SU-DHL-6 (cell line): ENCODE data around the gene CCDC61.

Experiments used
- H2AFZ ChIP-seq: fragments of 200-600 bp; sonication (generic); 2 replicates; pipeline ENCODE4 v1.6.1; 2014; ENCODE audit warnings: low read depth, mild to moderate bottlenecking, moderate library complexity, mixed read lengths, antibody characterized with exemption, low read length; ENCODE audit not compliant: severe bottlenecking
- H3F3A ChIP-seq: fragments of 200-600 bp; shearing (Covaris generic); 2 replicates; pipeline ENCODE4 v1.6.0; 2016; ENCODE audit warnings: antibody characterized with exemption, mild to moderate bottlenecking; ENCODE audit not compliant: insufficient read depth
- H3K27ac ChIP-seq: fragments of 200-600 bp; sonication (generic); 2 replicates; pipeline ENCODE4 v1.5.1; 2016; ENCODE audit warnings: low read depth, mild to moderate bottlenecking, low read length, moderate library complexity, mixed read lengths
- H3K27me3 ChIP-seq: fragments of 200-600 bp; sonication (generic), shearing (Covaris generic); 2 replicates; pipeline ENCODE4 v1.6.0; 2014; ENCODE audit warnings: mild to moderate bottlenecking, low read length
- H3K36me3 ChIP-seq: fragments of 200-600 bp; sonication (generic); 2 replicates; pipeline ENCODE4 v1.6.1; 2014; ENCODE audit warnings: mild to moderate bottlenecking, low read length, mixed read lengths
- H3K4me2 ChIP-seq: fragments of 300-600, 200-600 bp; shearing (Covaris generic), sonication (generic); 2 replicates; pipeline ENCODE4 v1.6.0; 2014; ENCODE audit warnings: low read length, low read depth, mild to moderate bottlenecking; ENCODE audit not compliant: poor library complexity, severe bottlenecking
- H3K4me3 ChIP-seq: fragments of 200-600 bp; sonication (generic); 2 replicates; pipeline ENCODE4 v1.5.1; 2014; ENCODE audit warnings: antibody characterized with exemption, low read length, mild to moderate bottlenecking, mixed read lengths; ENCODE audit not compliant: insufficient read depth, poor library complexity, severe bottlenecking
- H3K79me2 ChIP-seq: fragments of 200-600 bp; sonication (generic); 2 replicates; pipeline ENCODE4 v1.6.1; 2014; ENCODE audit warnings: mild to moderate bottlenecking, low read length, moderate library complexity; ENCODE audit not compliant: insufficient read depth
- H3K9ac ChIP-seq: fragments of 200-600 bp; sonication (generic); 2 replicates; pipeline ENCODE4 v1.7.0; 2014; ENCODE audit warnings: mild to moderate bottlenecking, low read length
- H3K9me2 ChIP-seq: fragments of 200-600 bp; sonication (generic); replicated peaks from 2 replicates; pipeline ENCODE4 v1.6.1; 2014; ENCODE audit warnings: low read length; ENCODE audit not compliant: insufficient read depth
- H3K9me3 ChIP-seq: fragments of 200-600 bp; sonication (generic); 2 replicates; pipeline ENCODE4 v1.6.1; 2014; ENCODE audit warnings: low read length, mixed read lengths; ENCODE audit not compliant: insufficient read depth
- H4K20me1 ChIP-seq: fragments of 200-600 bp; sonication (generic); 2 replicates; pipeline ENCODE4 v1.6.1; 2014; ENCODE audit warnings: low read depth, mild to moderate bottlenecking, antibody characterized with exemption, low read length, moderate library complexity, mixed read lengths
- CTCF ChIP-seq: fragments of 200-600 bp; sonication (generic); IDR thresholded peaks from one replicate; pipeline ENCODE4 v1.5.1; 2017; ENCODE audit warnings: antibody characterized with exemption, mild to moderate bottlenecking, low read length, moderate library complexity; ENCODE audit not compliant: insufficient read depth, poor library complexity, severe bottlenecking
- EZH2phosphoT487 ChIP-seq: fragments of 200-600 bp; sonication (generic), shearing (Covaris generic); conservative IDR thresholded peaks from 2 replicates; pipeline ENCODE4 v1.6.1; 2018; ENCODE audit warnings: mild to moderate bottlenecking, antibody characterized with exemption, low read length, moderate library complexity, mixed read lengths

Gene CCDC61

GRCh38 chr19:45959517-45960025 lies 35.7 kb upstream of the CCDC61 start:
- no peak overlapping the region for H3K9ac ChIP-seq
- no peak for TF ChIP-seq EZH2phosphoT487
- no peak for TF ChIP-seq CTCF
- no peak overlapping the region for H3K4me3 ChIP-seq
- H3K36me3 ChIP-seq = no peaks in the 10 kb centered on the region
- no peak overlapping the region for H3K4me2 ChIP-seq
- H3K27me3 ChIP-seq = no peaks in the 10 kb centered on the region
- no peaks in the 10 kb centered on the region for H3K9me3 ChIP-seq
- no peaks in the 10 kb centered on the region for H3K79me2 ChIP-seq
- no peaks in the 10 kb centered on the region for H3F3A ChIP-seq
- H2AFZ ChIP-seq = no peak overlapping the region
- no peak overlapping the region for H3K27ac ChIP-seq
- no peaks in the 10 kb centered on the region for H3K9me2 ChIP-seq
- H4K20me1 ChIP-seq = no peaks in the 10 kb centered on the region

GRCh38 chr19:45960595-45961235 lies 34.6 kb upstream of the CCDC61 start:
- no peaks in the 10 kb centered on the region for H3F3A ChIP-seq
- no peaks in the 10 kb centered on the region for H3K9me2 ChIP-seq
- H3K27me3 ChIP-seq = no peaks in the 10 kb centered on the region
- H2AFZ ChIP-seq = no peak overlapping the region
- H3K79me2 ChIP-seq = no peaks in the 10 kb centered on the region
- H3K9ac ChIP-seq = no peak overlapping the region
- H3K36me3 ChIP-seq = no peaks in the 10 kb centered on the region
- no peaks in the 10 kb centered on the region for H3K9me3 ChIP-seq
- H3K27ac ChIP-seq = no peak overlapping the region
- no peak overlapping the region for H3K4me3 ChIP-seq
- H3K4me2 ChIP-seq = no peak overlapping the region
- H4K20me1 ChIP-seq = no peaks in the 10 kb centered on the region
- TF ChIP-seq CTCF = no peak
- no peak for TF ChIP-seq EZH2phosphoT487

GRCh38 chr19:45962021-45962420 lies 33.2 kb upstream of the CCDC61 start:
- Histone ChIP-seq H4K20me1 (no peaks in the 10 kb centered on the region), H3F3A (no peaks in the 10 kb centered on the region)
- TF ChIP-seq CTCF (no peak), EZH2phosphoT487 (no peak)

More at GRCh38 chr19:45962021-45962420, 33.2 kb upstream of the CCDC61 start:
- H2AFZ ChIP-seq = no peak overlapping the region
- no peaks in the 10 kb centered on the region for H3K36me3 ChIP-seq
- H3K4me2 ChIP-seq = no peak overlapping the region
- H3K27me3 ChIP-seq = no peaks in the 10 kb centered on the region
- H3K79me2 ChIP-seq = no peaks in the 10 kb centered on the region
- no peak overlapping the region for H3K9ac ChIP-seq
- no peak overlapping the region for H3K4me3 ChIP-seq
- no peak overlapping the region for H3K27ac ChIP-seq
- no peaks in the 10 kb centered on the region for H3K9me3 ChIP-seq
- no peaks in the 10 kb centered on the region for H3K9me2 ChIP-seq
